HG03060 (cell line): ENCODE results near the gene CARD11.
"Not testable (repeated sequence)": the region's sequence is repeated elsewhere in the genome, so short reads cannot be mapped to it uniquely, and the experiment has no call there.

Source experiments
- ATAC-seq: cut with Tn5 transposase; IDR thresholded peaks from one replicate; pipeline ENCODE4 v1.9.1; 2021; ENCODE audit warnings: low read depth, moderate number of reproducible peaks; ENCODE audit not compliant: unreplicated experiment

The CARD11 gene

DNA sequence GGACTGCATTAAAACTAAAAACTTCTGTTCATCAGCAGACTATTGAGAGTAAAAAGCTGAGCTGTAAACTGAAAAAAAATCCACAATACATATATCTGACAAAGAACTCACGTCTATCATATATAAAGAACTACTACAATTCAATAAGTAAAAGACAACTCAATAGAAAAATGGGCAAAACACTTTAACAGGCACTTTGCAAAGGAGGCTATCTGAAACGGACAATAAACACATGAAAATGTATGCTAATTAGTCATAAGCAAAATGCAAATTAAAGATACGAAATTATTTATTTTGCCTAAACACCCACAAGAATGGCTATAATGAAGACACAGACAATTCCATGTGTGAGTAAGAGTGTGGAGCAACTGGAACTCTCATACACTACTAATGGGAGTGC, 18.1 kb downstream of the CARD11 start:
- no peak for ATAC-seq

DNA sequence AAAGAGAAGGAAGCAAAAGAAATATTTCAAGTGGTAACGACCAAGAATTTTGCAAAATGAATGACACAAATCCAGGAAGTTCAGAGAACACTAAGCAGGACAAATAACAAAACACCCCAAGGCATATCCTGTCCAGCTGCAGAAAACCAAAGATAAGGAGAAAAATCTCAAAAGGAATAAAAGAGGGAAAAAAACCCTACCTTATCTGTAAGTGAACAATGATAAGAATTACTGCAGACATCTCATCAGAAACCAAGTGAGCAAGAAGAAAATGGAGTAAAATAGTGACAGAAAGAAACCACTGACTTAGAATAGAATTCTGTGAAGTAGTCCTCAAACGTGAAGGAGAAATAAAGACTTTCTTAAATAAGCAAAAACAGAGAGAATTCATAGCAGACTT, 21.8 kb downstream of the CARD11 start:
- ATAC-seq: no peak

DNA sequence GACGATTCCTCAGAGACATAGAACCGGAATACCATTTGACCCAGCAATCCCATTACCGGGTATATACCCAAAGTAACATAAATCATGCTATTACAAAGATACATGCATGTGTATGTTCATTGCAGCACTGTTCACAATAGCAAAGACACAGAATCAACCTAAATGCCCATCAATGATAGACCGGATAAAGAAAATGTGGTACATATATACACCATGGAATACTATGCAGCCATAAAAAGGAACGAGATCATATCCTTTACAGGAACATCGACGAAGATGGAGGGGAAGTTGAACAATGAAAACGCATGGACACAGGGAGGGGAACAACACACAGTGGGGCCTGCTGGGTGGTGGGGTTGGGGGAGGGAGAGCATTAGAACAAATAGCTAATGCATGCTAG, 22.4 kb downstream of the CARD11 start:
- not testable (repeated sequence) for ATAC-seq

DNA sequence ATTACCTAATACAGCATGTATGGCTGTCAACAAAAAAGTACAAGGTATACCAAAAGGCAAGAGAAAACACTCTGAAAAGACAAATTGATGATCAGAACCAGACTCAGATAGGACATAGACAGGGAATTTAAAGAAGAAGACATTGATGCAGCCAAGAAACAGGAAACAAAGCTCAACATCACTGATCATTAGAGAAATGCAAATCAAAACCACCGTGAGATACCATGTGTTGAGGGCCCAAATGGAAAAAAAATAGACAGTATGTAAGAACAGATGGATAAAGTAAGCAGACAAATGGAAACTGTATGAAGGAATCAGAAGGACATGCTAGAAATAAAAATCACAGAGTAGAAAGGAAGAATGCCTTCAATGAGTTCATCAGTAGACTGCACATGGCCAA, 23.3 kb downstream of the CARD11 start:
- ATAC-seq: no peak

DNA sequence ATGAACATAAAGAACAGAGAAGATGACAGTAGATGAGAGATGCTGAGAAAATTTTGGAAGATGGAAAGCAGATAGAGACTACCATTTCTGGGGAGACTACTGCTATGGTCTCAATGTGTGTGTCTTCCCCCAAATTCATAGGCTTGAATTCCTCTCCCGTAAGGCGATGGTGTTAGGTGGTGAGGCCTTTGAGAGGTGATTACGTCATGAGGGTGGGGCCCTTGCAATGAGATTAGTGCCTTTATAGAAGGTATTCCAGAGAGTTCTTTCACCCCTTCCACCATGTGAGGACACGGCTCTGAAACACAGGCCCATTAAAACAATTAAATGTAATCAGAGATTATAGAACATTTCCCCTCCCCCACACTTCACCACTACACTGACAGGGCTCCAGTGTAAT, 23.9 kb downstream of the CARD11 start:
- no peak for ATAC-seq

DNA sequence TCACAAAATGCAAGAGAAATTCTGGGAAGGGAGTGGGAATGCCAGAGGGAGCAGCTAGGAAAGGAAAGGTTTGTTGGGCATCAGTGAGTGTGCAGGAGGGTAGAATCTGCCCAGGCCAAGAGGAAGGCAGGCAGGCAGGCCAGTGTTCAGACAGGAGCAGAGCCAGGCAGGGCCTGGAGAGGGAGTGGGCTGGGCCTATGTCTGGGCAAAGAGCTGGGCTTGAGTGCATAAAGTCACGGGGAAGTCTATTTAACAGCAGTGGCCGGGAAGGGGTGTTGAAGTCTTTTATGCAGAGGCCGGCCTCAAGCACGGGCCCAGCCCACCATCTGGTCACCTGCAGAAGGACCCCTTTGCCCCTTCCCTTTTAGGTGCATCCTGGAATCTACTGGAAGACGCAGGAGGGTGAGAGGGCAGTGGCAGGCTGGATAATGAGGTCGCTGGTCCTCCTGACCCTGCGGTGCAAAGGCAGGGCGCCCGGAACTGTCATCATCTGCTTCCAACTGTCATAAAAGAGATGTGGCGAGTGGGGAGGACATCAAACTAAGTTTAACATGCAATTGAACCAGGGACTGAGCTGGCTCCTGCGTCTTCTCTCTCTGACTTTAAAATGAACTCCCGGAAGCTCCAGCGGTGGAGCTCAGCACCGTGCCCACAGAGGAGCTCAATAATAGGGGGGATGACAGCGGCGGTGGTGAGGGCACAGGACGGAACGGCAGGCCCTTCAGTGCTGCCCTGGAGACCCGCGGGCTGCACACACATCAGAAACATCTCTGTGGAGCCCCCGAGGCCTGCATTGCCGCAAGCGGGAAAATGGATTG, 29.5 kb downstream of the CARD11 start:
- no peak for ATAC-seq

DNA sequence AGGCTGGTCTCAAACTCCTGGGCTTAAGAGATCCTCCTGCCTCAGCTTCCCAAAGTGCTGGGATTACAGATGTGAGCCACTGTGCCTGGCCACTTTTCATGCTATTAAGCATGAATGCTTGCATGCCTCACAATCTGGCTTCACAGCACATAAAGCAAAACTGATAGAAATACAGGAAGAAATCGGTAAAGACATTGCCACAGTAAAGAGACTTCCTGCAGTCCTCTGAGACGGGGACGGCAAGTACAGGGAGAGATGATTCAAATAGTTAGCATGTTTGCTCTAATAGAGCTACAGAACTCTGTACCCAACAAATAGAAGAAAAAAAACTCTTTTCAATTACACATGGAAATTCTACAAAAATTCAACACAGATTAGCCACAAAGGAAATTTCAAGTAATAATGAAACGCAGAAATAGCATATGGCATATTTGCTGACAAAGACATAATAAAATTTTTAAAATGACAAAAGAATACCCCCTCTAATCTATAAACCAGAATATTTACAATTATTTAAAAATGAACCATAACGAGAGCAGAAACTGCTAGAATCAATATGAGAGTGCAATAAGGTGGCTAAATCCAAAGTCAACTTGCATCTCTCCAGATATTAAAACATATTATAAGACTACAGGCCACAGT, 32.3 kb downstream of the CARD11 start:
- no peak for ATAC-seq

DNA sequence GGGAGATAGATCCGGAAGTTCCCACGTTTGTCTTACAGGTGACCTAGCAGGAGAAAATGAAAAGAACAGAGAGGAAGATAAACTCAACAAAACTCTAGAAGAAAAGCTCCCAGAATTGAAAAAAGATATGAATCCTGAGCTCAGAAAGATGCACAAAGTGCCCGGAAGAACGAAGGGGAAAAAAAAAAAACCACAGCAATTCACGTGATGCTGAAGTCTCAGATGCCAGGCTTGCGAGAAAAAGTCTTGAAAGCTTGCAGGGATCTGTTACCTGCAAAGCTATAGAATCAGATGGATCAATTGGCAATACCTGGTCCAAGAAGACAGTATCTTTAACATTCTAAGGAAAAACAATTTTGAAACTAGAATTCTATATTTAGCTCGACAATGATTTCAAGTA, 33.5 kb downstream of the CARD11 start:
- ATAC-seq: no peak

DNA sequence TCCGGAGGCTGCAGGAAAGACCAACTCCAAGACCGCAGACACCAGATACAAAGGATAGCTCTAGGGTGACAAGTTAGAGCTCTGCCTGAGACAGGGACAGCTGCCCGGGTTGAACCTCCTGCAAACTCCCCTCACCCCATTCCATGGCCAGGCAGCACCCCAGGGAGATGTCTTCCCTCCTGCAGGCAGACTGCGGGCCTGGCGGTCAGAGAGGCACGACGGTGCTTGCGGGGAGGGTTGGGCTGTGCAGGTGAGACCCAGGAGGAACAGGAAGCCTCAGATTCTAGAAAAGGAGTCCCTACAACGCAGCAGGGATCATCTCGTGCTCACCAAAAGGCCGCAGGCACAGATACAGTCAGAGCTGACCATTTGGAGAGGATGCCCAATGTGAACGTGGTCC, 34.6 kb downstream of the CARD11 start:
- no peak for ATAC-seq

DNA sequence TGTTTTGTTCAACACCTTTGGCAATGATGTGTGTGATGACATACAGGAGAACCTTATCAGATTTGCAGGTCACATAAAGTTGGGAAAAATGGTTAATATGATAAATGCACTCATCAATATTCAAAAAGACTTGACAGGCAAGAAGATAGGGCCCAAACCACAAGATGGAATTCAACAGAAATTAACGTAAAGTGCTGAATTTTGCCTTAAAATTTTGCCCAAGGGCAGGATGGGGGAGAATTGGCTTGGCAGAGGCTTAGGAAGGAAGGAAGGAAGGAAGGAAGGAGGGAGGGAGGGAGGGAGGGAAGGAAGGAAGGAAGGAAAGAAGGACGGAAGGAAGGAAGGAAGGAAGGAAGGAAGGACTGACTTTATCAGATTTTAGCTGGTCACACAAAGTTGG, 35.3 kb downstream of the CARD11 start:
- no peak for ATAC-seq

DNA sequence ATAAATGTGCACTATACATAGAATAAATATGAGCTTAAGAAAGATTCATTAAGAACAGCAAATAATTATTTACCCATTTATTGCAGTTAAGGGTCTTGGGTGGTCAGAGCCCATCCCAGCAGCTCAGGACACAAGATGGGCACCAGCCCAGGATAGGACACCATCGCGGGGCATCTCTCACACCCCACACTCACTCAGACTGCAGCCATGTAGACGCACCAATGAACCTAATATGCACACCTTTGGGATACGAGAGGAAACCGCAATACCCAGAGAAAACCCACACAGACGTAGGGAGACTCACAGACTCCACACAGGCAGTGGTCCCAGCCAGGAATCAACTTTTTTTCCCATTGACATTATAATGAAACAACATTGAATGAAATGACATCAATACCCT, 36.0 kb downstream of the CARD11 start:
- no peak for ATAC-seq

DNA sequence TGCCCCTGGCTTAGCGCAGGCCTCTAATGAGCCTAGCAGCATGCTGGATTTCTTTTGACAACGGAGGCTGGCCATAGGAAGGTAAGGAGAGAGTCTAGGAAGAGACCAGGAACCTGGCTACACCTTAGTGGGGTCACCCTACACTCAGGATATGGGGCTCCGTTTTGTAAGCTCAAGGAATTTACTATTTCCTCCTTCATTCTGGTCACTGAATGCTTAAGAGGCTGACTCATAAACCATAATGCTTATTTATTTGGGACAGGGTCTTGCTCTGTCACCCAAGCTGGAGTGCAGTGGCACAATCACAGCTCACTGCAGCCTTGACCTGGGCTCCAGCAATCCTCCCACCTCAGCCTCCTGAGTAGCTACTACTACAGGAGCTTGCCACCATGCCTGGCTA, 38.4 kb downstream of the CARD11 start:
- ATAC-seq: no peak

DNA sequence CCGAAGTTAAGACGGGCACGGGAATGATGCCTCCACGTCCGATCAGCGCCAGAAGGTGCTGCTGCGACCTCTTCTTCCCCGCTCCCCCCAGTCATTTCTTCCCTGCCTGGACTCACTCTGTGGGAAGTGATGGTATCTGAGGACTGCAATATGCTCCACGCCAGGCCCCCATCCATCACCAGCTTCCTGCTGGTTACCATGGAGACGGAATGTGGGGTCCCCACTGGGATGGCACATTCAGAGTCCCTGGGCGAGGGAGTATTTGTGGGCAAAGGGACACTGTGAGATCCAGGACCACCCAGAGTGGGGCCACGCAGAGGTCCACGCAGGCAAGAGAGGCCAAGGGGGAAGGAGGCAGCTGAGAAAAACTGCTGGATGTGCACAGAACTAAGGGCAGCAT, 39.7 kb downstream of the CARD11 start:
- no peak for ATAC-seq

DNA sequence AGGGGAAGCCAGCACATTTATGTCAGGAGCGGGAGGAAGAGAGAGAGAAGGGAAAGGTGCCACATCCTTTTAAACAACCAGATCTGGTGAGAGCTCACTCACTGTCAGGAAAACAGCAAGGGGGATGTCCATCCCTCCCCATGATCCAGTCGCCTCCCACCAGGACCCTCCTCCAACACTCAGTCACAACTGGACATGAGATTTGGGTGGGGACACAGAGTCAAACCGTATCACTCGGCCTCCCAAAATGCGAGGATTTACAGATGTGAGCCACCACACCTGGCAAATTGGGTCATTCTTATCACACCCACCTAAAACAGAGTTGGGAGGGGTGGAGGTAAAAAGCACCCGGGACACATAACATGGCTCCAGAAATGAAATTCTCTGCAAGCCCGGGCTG, 41.0 kb downstream of the CARD11 start:
- no peak for ATAC-seq

DNA sequence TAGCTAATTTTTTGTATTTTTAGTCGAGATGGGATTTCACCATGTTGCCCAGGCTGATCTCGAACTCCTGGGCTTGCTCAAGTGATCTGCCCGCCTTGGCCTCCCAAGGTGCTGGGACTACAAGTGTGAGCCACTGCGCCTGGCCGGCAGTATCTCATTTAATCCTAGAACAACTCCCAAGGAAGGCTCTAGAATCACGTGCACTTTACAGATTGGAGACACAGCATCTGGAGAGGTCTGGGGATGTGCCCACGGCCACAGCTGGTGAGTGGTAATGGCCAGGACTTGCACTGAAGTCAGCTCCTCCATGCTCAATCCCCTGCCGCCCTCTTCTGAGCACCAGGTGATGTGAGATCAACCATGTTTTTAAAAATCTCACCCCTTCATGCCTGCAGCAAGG, 43.1 kb downstream of the CARD11 start:
- ATAC-seq: no peak

DNA sequence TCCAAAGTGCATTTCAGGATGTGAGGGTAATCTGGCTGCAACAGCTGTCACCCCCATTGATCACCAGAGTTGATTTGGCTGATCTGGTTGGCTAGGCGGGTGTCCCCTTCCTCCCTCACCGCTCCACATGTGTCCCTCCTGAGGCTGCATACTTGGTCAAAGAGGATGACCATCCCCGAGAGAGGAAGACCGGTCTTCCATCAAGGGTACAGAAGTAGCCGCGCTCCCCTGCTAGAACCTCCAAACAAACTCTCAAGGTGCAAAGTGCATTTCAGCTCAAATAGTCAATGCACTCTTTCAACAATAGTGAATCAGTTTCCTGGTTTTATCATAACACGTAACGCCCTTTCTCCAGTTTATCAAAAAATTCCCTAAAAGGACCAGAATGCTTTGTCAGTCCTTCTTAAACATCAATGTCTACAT, 44.6 kb downstream of the CARD11 start:
- ATAC-seq: no peak

DNA sequence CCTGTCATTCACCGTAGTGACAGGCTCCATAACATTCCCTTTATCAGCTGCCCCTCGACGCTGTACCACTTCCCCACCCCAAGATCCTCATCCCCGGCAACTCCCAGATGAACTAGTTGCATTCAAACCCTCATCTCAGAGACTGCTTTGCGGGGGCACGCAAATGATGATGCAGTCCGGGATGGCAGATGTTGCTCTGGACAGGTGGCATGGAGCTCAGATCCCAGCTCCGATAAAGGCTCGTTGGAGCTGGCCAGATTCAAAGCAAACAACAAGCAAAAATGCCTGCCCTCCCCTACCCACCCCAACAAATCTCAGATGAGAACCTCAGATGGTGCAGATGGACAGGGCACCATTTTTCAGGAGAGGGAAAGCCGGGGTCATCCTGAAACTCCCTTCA, 46.7 kb downstream of the CARD11 start:
- ATAC-seq: no peak

DNA sequence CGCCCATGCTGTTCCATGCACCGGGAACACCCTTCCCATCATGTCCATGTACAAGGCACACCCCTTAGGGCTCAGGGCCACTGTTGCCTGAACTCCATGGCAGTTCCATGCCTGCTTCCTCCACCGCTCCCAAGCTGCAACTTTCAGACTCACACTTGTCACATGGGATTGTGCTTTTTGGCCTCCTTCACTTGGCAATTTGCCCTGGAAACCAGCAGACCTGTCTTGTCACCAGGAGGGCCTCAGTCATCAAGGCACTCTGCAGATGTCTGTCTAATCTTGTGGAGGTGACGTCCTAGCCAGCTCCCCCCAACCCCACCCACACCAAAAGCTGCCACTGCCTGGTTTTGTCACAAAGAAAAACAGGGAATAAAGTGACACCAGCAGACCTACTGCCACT, 47.5 kb downstream of the CARD11 start:
- ATAC-seq: no peak

DNA sequence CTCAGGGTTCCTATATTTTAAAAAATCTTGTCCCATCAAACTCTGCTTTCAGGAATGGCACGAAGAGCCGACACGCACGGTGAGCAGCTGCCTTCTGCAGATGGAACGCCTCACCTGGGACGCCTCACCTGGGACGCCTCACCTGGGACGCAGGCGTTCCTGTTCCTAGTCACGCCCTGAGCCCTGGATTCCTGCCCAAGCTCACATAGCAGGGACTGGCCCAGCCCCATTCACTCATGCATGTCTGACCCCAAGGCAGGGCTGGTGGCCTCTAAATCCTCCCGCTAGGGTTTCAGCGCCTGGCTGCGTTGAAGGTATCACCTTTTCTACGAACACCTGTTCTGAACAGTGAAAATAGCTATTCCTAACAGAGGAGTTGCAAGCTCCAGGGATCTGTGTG, 49.8 kb downstream of the CARD11 start:
- ATAC-seq: no peak

DNA sequence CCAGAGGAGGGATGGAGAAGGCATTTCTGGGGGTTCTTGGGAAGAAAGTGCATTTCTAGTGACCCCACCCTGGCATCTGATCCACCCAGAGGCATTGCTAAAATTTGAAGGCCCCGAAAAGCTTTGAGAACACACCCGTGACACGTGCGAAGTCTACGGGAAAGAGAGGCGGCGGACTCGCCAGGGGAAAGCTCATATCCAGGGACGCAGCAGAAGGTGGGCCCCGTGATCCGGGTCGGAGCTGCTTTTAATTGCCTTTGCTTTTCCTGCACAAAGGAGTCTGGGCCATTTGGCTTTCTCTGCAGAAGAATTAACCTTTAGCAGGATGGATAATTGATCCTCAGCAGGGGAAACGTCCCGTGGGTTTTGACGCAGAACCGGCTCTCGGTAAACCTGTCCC, 50.3 kb downstream of the CARD11 start:
- ATAC-seq: no peak

DNA sequence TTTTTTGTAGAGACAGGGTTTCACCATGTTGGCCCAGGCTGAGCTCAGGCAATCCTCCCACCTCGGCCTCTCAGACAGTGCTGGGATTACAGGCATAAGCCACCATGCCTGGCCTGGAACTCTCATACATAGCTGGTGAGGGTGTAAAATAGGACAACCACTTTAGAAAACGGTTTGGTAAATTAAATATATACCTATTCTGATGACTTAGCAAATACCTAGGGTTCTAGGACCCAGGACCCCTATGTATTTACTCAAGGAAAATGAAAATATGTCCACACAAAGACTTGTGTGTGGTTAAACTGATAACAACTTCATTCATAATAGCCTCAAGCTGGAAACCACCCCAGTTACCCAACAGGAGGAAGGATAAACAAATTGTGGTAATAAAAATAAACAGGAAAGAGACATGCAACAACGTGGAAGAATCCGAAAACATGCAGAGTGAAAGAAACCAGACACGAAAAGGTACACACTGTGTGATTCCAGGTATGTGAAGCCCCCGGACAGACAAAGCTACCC, 52.7 kb downstream of the CARD11 start:
- ATAC-seq: no peak

DNA sequence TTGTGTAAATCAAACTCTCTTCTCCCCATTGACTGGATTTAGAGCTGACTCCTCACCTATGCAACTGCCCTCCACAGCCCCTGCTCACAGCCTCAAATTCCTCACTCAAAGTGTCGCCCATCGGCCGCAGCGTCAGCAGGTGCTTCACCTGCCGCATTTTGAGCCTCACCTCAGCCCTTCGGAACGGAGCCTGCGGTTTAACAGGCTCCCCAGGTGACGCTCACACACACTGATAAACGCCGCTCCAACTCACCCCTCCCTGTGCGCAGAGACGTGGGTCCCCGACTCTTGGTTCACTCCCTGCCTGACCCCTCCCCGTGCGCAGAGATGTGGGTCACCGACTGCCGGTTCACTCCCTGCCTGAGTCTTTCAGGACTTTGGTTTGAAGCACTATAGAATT, 57.1 kb downstream of the CARD11 start:
- ATAC-seq: no peak
